Measurements from ENCODE around the gene PLD2. TPM values are rescaled to one million over a fixed set of nuclear protein-coding genes. Genes with fewer than 3 reads are reported as not detected.

Gene PLD2
- total and polyA plus RNA-seq, 9 of the 15 experiments (the other 6 are each of a cell fraction or from before 2014, with no cell fraction given) = 0.20 to 7.5 (median 3.3) TPM

DNA sequence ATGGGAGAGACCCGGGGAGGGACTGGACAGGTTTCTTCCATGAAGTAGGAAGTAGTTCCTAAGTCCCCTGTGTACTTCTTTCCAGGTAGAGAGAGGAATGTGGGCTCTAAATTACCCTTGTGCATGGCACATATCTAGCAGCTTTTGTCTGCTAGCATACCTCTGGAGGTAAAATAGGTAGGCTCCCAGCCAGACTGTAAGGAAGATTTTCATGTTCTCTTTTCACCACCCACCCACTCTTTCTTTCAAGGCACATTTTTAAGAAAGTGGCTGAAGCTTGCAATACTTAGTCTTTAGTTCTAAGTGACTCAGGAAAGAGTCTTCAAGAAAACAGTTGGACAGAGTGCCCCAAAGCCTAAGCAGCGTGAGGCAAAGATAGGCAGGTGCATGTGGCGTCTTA, 35.4 kb downstream of the PLD2 start:
- no peak for TF ChIP-seq ZEB2 (IDR thresholded peaks at IDR 0.05)
- TF ChIP-seq, protein P1, sequence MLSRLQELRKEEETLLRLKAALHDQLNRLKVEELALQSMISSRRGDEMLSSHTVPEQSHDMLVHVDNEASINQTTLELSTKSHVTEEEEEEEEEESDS (CRISPR knock-in tag; IDR thresholded peaks at IDR 0.05) = no peak
- no peak for FAIRE-seq
- CTCF ChIA-PET (ENCODE audit: low intra/inter-chr PET ratio) = no interaction called here
- Histone ChIP-seq H4K20me1 (replicated peaks; ENCODE audit: control insufficient read depth, insufficient read depth, low read length) (peaks cover 8% of the 10 kb centered on the region; the same call in 1 of the 2 replicates), H3K4me1 (replicated peaks in 1 of 2; ENCODE audit: control insufficient read depth in 2 of 2, insufficient read depth in 2 of 2, low read length in 2 of 2) (peaks cover 26 to 36% of the 10 kb centered on the region in 2 experiments), H3K4me3 (no peak overlapping the region), H3K36me3 (ENCODE audit: control insufficient read depth, insufficient read depth, low read length) (peaks cover 45% of the 10 kb centered on the region; the same call in 2 of the 3 replicates), H3K27ac (ENCODE audit: extremely low read depth, low read depth, low read length) (no peak overlapping the region), H3K9ac (ENCODE audit: insufficient read depth in 1 of 2, low read depth in 2 of 2, low read length in 2 of 2) (no peak overlapping the region), H3K9me1 (ENCODE audit: control insufficient read depth, insufficient read depth, low read length) (peaks cover 3% of the 10 kb centered on the region), H3K79me2 (ENCODE audit: control insufficient read depth, insufficient read depth, low read length) (peaks cover 88% of the 10 kb centered on the region), H2AFZ (ENCODE audit: low read depth, low read length) (no peak overlapping the region), H3K27me3 (ENCODE audit: control insufficient read depth in 2 of 2, insufficient read depth in 2 of 2, low read length in 2 of 2) (no peaks in the 10 kb centered on the region), H3K4me2 (ENCODE audit: insufficient read depth, low read length) (no peak overlapping the region), H3K9me3 (replicated peaks; ENCODE audit: control insufficient read depth, insufficient read depth, low read depth, low read length) (no peaks in the 10 kb centered on the region)
- no peak for DNase-seq (ENCODE audit: extremely low read depth in 1 of 4, low spot score in 3 of 4)
- no TSS peak for BruUV-seq (replicated peaks)
- no peak for ATAC-seq
- WGBS (ENCODE audit: insufficient coverage, low coverage, missing lambda C conversion rate) = 100% methylated on average over 3 of the region's 3 CpGs
- in situ Hi-C loops (cut with MboI) = no loop called here
- POLR2A ChIA-PET = no interaction called here
- intact Hi-C loops (cut with micrococcal nuclease) = no loop called here

DNA sequence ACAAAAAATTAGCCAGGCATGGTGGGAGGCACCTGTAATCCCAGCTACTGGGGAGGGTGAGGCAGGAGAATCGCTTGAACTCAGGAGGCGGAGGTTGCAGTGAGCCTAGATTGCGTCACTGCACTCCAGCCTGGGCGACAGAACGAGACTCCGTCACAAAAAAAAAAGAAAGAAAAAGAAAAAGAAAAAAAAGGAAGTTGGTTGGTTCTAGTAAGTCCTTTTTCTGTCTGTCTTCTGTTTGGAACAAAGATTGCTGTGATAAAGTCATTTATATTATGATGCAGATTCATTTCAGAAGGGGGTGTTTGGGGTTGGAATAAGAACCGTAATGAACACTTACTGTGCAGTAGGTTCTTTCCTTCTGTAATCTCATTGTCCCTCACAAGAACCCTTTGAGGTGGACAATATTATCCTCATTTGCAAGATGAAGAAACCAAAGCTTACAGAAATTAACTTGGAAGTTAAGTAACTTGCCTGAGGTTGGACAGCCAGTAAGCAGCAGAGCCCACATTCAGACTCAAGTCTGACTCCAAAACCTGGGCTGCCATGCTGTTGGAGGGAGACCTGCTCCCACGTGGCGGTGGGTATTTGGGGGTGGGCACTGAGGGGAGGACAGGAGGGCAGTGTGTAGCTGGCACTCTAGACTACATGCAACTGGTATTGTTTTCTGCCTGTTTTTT, 36.5 kb downstream of the PLD2 start:
- peaks cover 86% of the 10 kb centered on the region for H3K79me2 ChIP-seq (ENCODE audit: control insufficient read depth, insufficient read depth, low read length)
- in situ Hi-C loops (cut with MboI) = no loop called here
- TF ChIP-seq, protein P2, sequence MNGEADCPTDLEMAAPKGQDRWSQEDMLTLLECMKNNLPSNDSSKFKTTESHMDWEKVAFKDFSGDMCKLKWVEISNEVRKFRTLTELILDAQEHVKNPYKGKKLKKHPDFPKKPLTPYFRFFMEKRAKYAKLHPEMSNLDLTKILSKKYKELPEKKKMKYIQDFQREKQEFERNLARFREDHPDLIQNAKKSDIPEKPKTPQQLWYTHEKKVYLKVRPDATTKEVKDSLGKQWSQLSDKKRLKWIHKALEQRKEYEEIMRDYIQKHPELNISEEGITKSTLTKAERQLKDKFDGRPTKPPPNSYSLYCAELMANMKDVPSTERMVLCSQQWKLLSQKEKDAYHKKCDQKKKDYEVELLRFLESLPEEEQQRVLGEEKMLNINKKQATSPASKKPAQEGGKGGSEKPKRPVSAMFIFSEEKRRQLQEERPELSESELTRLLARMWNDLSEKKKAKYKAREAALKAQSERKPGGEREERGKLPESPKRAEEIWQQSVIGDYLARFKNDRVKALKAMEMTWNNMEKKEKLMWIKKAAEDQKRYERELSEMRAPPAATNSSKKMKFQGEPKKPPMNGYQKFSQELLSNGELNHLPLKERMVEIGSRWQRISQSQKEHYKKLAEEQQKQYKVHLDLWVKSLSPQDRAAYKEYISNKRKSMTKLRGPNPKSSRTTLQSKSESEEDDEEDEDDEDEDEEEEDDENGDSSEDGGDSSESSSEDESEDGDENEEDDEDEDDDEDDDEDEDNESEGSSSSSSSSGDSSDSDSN (IDR thresholded peaks at IDR 0.05; ENCODE audit: borderline replicate concordance in 1 of 2, low read depth in 2 of 2, low read length in 2 of 2) = no peak
- TF ChIP-seq TFAM (CRISPR knock-in tag; conservative IDR thresholded peaks at IDR 0.05) (no peak), ZNF174 (CRISPR knock-in tag; IDR thresholded peaks at IDR 0.05) (no peak), CEBPB (tag; IDR thresholded peaks at IDR 0.05) (0 out of 2 replicates have a peak, but pooled peaks have one; percentile 27), ZFPM2 (CRISPR knock-in tag; IDR thresholded peaks at IDR 0.05) (no peak)
- TF ChIP-seq, protein P3, sequence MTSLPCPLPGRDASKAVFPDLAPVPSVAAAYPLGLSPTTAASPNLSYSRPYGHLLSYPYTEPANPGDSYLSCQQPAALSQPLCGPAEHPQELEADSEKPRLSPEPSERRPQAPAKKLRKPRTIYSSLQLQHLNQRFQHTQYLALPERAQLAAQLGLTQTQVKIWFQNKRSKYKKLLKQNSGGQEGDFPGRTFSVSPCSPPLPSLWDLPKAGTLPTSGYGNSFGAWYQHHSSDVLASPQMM (CRISPR knock-in tag; IDR thresholded peaks at IDR 0.05) = no peak

More for the DNA sequence above, 36.5 kb downstream of the PLD2 start:
- intact Hi-C loops (cut with micrococcal nuclease) = no loop called here
- Histone ChIP-seq H2AFZ (ENCODE audit: low read depth, low read length) (no peak overlapping the region), H3K4me3 (no peak overlapping the region), H3K9ac (ENCODE audit: insufficient read depth in 1 of 2, low read depth in 2 of 2, low read length in 2 of 2) (no peak overlapping the region), H3K4me2 (ENCODE audit: insufficient read depth, low read length) (no peak overlapping the region), H3K4me1 (replicated peaks in 1 of 2; ENCODE audit: control insufficient read depth in 2 of 2, insufficient read depth in 2 of 2, low read length in 2 of 2) (peaks cover 23 to 26% of the 10 kb centered on the region in 2 experiments), H4K20me1 (replicated peaks; ENCODE audit: control insufficient read depth, insufficient read depth, low read length) (peaks cover 10% of the 10 kb centered on the region; the same call in 1 of the 2 replicates), H3K27ac (ENCODE audit: extremely low read depth, low read depth, low read length) (no peak overlapping the region), H3K27me3 (ENCODE audit: control insufficient read depth in 2 of 2, insufficient read depth in 2 of 2, low read length in 2 of 2) (no peaks in the 10 kb centered on the region), H3K9me1 (ENCODE audit: control insufficient read depth, insufficient read depth, low read length) (peaks cover 3% of the 10 kb centered on the region), H3K36me3 (ENCODE audit: control insufficient read depth, insufficient read depth, low read length) (peaks cover 35% of the 10 kb centered on the region; the same call in 2 of the 3 replicates), H3K9me3 (replicated peaks; ENCODE audit: control insufficient read depth, insufficient read depth, low read depth, low read length) (no peaks in the 10 kb centered on the region)
- no peak for ATAC-seq
- DNase-seq (ENCODE audit: extremely low read depth in 1 of 4, low spot score in 3 of 4) = no peak
- FAIRE-seq = no peak
- CTCF ChIA-PET (ENCODE audit: low intra/inter-chr PET ratio) = no interaction called here
- WGBS (ENCODE audit: insufficient coverage, low coverage, missing lambda C conversion rate) = 83% methylated on average over 4 of the region's 9 CpGs
- no TSS peak for BruUV-seq (replicated peaks)
- POLR2A ChIA-PET = no interaction called here
